SH-SY5Y (cell line): Measurements from ENCODE around the gene SLC40A1.

ENCODE experiments used
- GATA2 ChIP-seq: IDR thresholded peaks from 2 replicates; pipeline ENCODE4 v1.6.1; 2011; ENCODE audit warnings: mild to moderate bottlenecking, low read depth, low read length
- GATA3 ChIP-seq: IDR thresholded peaks from 2 replicates; pipeline ENCODE4 v1.6.1; 2011; ENCODE audit warnings: low read depth, mild to moderate bottlenecking, low read length, moderate library complexity

SLC40A1 gene

DNA sequence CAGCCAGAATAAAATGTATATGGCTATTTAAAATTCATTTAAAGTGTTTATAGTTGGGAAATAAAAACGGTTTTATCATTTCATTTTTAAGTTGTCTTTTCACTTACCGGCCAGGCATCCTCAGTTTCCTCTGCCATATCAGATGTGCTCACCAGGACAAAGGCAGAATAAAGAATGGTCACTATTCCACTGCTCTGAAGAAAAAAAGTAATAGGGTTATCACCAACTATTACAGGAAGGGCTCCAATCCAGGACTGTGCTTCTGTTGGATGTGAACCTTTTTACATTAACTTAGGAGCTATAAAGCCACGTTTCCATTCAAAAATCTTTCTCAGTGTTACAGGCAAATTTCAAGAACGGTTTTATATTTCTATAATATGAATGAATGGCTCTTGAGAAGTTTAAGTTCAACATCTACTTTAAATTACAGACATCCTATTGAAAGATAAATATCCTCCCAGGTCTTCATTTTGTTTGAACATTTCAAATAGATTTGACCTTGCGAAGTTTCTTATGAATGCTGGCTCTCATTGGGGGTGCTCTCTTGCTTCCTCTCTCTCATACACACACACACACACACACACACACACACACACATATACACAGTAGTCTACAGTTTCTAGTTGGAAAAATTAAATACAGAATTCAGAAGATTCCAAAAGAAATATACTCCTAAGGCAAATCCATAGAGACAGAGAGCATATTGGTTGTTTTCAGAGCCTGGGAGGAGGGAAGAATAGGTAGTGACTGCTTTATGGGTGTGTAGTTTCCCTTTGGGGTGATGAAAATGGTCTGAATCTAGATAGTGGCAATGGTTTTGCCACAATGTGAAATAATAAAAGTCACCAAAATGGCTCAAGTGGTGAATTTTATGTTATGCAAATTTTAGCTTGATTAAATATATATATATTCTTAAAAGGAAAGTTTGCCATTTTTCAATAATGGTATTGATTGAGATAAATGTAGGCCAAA lies 2.9 kb upstream of the SLC40A1 start:
- no peak for TF ChIP-seq GATA2

DNA sequence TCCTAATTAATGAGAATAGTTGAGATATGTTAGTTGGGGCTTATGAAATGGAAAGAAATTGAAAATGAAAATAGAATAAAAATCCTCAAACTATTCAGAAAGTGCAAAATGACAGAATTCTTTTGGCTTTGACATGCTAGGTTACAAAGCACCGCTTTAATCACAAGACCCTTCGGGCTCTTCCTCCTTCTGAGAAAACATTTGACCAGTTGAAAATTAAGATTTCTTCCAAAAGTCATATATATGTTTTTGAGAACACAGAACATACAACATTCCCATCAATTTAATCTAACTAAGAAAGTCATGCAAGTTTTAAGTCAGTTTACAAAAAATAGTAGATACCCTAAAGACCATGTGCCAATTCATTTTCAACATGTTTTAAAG lies 2.2 kb upstream of the SLC40A1 start:
- TF ChIP-seq GATA2 (no peak), GATA3 (no peak)

DNA sequence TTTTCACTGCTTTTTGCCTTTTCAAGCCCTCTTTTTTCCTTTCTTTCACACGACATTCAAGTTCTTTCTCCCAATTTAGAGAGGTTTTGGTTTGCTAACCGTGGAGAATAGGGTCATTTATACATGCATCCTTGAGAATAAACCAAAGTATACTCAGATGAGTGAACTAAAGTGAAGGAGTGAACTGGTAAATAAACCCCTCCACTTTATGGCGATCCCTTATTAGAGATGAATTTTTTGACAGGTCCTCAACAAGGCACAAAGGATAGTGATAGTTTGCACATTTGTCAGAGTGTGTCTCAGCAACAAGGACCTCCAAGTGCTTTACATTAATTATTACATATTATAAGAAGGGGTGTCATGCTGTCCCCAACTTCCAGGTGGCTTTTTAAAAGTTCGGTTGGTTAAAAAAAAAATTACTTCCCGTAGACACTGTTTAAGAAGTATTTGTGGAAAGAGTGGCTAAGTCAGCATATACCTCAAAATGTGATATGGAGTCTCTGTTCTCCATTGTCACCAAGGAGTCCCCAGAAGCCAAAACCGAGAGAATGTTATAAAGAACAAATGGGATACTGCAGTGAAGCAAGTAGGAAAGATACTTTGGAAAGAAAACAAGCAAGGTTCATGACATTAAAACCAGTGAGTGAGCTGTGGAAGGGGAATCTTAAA lies 1.7 kb upstream of the SLC40A1 start:
- no peak for TF ChIP-seq GATA3
- no peak for TF ChIP-seq GATA2

DNA sequence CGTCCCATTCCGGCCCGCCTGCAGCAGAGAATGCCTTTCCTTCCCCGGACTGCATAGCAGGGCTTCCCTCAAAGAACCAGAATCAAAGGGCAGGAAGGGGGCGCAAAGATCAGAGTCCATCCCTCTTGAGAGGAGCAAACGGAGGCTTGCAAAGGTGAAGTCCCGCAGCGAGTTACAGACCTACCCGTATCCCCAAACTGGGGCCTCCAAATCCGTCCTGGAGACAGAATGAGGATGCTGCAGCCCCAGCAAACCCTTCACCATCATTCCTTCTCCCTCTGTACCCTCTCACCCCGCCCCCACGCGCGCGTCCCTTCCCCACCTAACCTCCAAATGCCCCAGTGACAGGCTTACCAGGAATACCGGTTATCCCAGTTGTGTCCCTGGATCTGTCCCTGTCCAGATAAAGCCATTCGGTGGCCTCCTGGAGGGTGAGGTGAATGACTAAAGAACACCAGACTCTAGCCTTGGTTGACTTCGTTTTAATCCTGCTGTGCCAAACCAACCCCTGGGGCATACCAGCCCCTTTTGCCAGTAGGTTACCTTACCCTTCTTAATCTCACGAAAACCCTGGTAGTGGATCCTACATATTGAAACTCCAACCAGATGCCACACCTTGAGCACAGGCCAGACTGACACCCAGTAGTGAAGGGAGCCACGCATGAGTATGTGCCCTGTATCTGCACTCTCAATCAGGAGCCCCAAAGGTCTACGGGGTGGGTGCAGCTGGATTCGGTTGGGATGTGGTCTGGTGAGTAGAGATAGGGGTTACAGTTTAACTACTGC lies 961 bp upstream of the SLC40A1 start:
- TF ChIP-seq GATA2: no peak
- TF ChIP-seq GATA3: no peak

DNA sequence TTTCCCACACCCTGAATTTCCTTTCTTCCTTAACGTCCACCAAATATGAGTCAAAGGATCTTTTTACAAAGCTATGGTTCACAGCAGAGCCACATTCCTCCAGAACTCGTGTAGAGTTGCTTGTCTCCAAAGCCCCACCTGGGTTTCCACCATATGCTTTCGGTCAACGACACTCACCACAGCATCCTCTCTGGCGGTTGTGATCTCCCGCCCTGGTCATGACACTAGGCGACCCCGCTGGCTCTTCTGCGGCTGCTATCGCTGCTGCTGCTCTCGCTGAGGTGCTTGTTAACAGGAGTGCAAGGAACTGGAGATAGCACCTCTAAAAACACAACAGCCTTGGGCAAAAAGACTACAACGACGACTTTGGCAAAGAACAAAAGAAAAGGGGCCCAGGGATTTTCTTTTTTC lies 340 bp downstream of the SLC40A1 start:
- TF ChIP-seq GATA3 (no peak), GATA2 (no peak)

DNA sequence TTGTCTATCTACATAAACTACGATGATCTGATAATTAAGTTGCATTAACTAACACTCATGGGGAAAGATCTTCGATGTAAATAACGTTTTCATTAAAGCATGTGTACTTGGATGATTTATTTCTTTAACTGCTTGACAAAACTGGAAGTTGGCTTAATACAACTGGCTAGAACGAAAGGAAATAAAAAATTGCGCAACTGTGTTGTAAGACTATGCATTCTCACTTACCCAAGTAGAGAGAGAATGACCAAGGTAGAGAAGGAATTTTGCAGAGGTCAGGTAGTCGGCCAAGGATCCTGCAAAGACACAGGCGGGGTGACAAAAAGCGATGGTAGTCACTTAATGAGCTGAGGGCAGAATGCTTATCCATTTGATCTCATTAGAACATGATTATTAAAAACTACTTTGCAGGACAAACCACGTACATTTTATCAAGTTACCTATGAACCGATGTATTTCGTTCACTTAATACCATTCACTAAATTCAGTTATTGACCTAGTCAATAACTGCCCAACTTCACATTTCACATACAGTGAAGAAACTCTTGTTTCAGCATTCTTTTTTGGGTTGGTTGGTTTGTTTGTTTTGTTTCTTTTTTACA lies 900 bp downstream of the SLC40A1 start:
- TF ChIP-seq GATA2: no peak
- no peak for TF ChIP-seq GATA3

DNA sequence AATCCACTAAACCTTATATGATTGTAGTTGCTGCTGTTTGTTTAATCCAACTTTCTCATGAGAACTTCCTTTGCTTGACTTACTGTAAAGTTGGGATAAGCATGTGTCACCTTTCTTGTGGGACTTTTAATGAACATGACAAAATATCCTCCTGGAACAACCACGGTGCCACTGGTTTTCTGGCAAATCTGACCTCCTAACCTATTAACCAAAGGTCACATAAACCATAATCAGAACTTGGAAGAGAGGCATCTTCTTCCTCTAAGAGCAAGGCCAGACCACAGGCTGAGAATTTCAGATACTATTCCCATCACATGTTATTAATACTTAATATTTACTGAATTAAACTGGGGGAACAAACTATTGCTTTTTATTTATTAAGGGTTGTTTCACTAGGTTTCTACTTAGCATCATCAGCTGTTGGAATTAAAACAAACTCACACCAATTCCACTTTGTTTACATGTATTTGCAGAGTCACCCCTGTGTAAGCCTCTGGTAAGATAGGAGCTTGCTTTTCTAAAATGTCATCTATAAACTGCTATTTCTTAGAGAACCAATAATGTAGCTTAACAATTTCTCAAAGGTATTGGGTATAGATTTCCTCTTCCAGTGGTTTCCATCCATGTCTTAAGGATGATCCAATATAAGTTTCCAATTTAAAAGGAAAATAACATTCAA lies 2.2 kb downstream of the SLC40A1 start:
- TF ChIP-seq GATA2 (no peak), GATA3 (no peak)

DNA sequence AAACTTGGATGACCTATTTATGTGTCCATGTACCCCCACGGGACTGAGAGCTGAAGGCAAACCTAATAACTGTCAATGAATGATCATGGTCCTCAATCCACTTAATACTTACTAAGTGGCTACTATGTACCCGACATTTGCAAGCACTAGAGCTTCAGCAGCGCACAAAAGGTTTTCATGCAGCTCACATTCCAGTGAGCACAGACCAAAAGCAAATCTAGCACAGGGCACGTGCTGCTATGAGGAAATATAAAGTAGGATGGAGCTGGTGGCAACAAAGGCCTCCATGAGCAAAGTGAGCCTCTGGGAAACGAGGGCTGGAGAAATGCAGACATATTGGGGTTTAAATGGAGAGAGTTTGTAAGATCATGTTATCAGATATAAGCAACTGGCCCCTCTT lies 3.5 kb downstream of the SLC40A1 start:
- TF ChIP-seq GATA2 (no peak), GATA3 (no peak)

DNA sequence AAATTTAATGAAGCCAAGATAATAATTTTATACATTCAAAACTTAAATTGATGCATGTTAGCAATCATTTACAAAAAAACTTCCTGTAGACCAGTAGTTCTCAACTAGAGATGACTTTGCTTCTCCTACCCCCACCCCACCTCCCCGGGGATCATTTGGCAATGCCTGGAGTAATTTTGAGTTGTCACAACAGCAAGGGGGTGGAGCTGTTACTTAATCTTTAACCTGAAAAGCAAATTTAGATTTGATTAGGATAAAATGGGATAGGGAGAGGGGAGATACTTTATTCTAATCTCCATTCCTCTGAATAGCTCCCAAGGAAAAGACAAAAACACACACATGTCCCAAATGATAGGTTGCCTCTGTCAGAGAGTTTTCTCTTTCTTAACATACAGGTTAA lies 4.2 kb downstream of the SLC40A1 start:
- TF ChIP-seq GATA3 (no peak), GATA2 (no peak)

DNA sequence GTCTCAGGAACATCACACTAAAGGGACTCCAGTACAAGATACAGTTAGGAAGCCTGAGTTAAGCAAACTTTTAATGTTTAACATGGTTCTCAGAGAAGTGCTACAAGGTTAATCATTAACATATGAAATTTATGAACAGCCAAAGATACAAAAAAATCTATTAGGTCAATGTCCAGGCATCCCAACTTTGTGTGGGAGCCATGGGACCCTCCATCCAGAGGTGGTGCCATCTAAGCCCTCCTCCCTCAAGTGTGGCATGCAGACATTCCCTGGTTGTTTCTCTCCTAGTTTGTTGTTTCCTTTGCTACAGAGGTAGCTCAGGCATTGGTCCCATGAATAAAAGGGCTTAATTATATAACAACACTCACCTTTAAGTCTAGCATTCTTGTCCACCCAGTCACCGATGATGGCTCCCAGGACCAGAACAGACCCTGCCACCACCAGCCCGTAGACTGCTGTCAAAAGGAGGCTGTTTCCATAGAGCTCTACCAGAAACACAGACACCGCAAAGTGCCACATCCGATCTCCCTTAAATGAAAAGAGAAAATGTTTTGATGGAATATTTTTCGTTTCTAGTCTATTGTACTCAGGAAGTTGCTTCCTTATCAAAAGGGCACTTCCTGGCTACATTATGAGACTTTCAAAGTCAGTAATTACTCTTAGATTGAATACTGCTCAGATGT lies 5.7 kb downstream of the SLC40A1 start:
- TF ChIP-seq GATA3 (no peak), GATA2 (no peak)

DNA sequence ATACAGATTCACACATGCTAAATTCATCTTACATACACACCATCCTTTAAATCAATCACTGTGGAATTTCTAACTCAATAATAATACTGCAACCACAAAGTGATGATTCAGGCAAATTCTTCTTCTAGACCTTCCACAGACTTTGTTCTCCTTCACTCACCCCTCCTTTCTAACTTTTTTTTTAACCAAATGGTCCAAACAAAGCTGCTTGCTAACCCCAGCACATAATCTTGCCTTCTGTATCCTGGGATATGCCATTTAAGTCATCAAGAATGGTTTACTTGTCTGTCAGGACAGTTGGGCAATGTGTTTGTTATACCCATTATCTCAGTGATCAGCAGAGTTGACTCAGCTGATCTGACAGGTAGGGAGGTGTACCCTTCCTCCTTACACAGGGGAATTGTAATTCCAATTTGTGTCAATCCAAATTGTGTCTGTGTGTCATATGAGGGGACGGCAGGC lies 10.0 kb downstream of the SLC40A1 start:
- TF ChIP-seq GATA2 (no peak), GATA3 (no peak)

DNA sequence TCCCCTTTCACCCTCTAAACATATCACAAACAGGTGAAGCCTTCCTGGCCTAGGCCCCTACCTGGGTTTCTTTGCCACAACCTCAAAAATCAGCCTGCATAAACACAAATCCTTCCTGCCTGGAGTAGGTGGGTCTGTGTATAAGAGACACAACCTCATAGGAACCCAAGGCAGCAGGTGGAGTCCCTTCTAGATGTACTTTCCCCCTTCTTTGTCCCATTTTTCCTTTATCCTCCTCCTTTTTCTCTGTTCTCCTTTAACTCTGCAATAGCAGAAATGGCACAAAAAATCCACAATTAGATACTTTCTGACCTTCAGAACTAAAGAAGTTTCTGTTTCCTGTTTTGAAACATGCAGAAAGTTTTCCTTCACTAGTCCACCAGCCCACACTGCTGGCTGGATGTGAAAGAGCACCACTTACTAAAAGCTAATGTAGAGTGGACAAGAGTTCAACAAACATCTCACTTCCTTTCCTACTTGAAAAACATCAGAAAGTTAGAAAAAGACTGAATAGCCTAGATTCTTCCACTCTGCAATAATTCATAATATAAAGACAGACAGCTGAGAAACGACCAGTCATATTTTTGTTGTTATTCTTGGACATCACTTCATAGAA lies 11.2 kb downstream of the SLC40A1 start:
- TF ChIP-seq GATA3: no peak
- TF ChIP-seq GATA2: no peak
